Coronary artery (tissue), 2 donors: ENCODE results near the gene MAMSTR.

Experiments
- DNase-seq: peaks from one replicate; pipeline ENCODE4 v3.0.0-alpha.2; 2017; ENCODE audit warnings: low spot score
- H3K27ac ChIP-seq, 2 donors: fragments of 200-600 bp; sonication (generic); one replicate each; pipeline ENCODE4 v1.5.1; 2016 to 2019
- H3K4me3 ChIP-seq: fragments of 200-600 bp; sonication (generic); 2 replicates; pipeline ENCODE4 v1.5.1; 2016; ENCODE audit warnings: mild to moderate bottlenecking, moderate library complexity
- CTCF ChIP-seq: fragments of 200-600 bp; sonication (generic); IDR thresholded peaks from one replicate; pipeline ENCODE4 v1.5.1; 2019; ENCODE audit warnings: antibody characterized with exemption

The MAMSTR gene

GRCh38 chr19:48665786-48666185, 53.7 kb downstream of the MAMSTR start:
- no peak for TF ChIP-seq CTCF
- no peak overlapping the region for H3K4me3 ChIP-seq
- DNase-seq, result no peak
- no peak overlapping the region for H3K27ac ChIP-seq

DNA sequence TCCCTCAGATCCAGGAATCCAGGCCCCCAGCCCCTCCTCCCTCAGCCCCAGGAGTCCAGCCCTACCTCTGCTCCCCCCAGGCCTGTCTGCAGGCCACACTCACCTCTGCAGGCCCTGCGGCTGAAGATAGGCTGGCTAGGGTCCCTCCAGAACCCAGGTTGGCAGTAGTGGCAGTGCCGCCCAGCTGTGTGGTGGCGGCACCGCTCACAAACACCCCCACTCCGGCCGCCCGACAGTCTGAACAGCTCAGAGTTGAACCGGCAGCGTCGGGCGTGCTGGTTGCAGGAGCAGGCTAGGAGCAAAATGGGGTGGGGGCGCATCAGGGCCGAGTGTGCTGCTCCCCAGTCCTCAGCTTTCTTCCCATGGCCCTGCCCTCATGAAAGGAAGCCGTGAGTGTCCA, 55.0 kb downstream of the MAMSTR start:
- TF ChIP-seq CTCF, result no peak
- H3K4me3 ChIP-seq, result no peak overlapping the region
- no peak overlapping the region for H3K27ac ChIP-seq
- DNase-seq, result no peak

DNA sequence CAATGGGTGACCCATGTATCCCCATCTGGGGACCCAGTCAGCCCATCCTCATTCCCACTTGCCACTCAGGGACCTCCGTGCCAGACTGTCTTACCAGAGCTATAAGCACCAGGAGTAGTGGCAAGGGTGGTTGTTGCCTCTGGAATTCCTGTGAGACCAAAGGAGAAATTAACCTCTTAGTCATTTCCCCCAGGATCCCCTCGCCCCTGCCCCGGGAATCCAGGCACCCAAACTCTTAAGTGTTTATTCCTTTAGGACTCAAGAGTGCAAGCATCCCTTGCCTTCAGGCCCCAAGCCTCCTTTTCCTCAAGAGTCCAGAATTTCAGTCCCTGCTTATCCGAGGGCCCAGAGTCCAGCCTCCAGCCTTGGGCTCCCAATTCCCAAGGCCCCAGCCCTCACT, 55.9 kb downstream of the MAMSTR start:
- no peak for DNase-seq
- H3K27ac ChIP-seq, result no peak overlapping the region
- no peak overlapping the region for H3K4me3 ChIP-seq
- TF ChIP-seq CTCF, result no peak
